GM12878 (cell line): ENCODE measurements around the gene ARHGAP21. TPM values are rescaled to one million over a fixed set of nuclear protein-coding genes. Genes with fewer than 3 reads are reported as not detected.

Experiments
- ATAC-seq: fragments of 200-7000 bp; cut with Tn5 transposase; 3 replicates; pipeline ENCODE4 v1.9.1; 2020; ENCODE audit warnings: mild to moderate bottlenecking, moderate library complexity
- BruUV-seq: library from RNA; stranded (reverse); fragments of 400-500 nt; replicated peaks from 2 replicates; lab custom pipeline; 2021; lab: Mats Ljungman, UMichigan
- CTCF ChIA-PET: fragments of 300-600 bp; sonication (Branson Sonifier 250); formaldehyde crosslinking; extraction: SDS; loops from one replicate; lab custom pipeline; 2021; ENCODE audit warnings: inconsistent platforms; lab: Yijun Ruan, JAX
- POLR2A ChIA-PET: fragments of 350-600 bp; formaldehyde crosslinking; extraction: SDS; loops from one replicate; lab custom pipeline; 2021; ENCODE audit warnings: inconsistent platforms; lab: Charles Lee
- RAD21 ChIA-PET: fragments of 300-600 bp; sonication (Branson Sonifier 250); formaldehyde crosslinking; loops from one replicate; lab custom pipeline; 2023; ENCODE audit warnings: antibody characterized with exemption; ENCODE audit not compliant: unreplicated experiment; lab: Charles Lee
- SMC1A ChIA-PET: fragments of 300-600 bp; sonication (Branson Sonifier 250); formaldehyde crosslinking; loops from one replicate; lab custom pipeline; 2023; ENCODE audit not compliant: unreplicated experiment, uncharacterized antibody; lab: Charles Lee
- DNase-seq: peaks from one replicate; pipeline ENCODE4 v3.0.0-alpha.2; 2011; ENCODE audit warnings: low read depth, low spot score
- FAIRE-seq: peaks from 3 replicates; lab custom pipeline; 2011; peaks lifted over from hg19 to GRCh38; lab: Jason Lieb, UNC
- H2AFZ ChIP-seq: 2 replicates; pipeline ENCODE4 v1.6.0; 2011; ENCODE audit warnings: low read depth, low read length, control low read depth; ENCODE audit not compliant: control insufficient read depth
- H3K27ac ChIP-seq: 2 replicates; pipeline ENCODE4 v1.5.1; 2011; ENCODE audit warnings: control low read depth; ENCODE audit not compliant: control insufficient read depth, insufficient read depth
- H3K27me3 ChIP-seq, 2 experiments: replicated peaks in 1 of 2; 2 replicates each; pipeline versions ENCODE4 v1.6.0 to v1.6.1; 2011; ENCODE audit warnings: low read length in 1 of 2; ENCODE audit not compliant: control insufficient read depth in 2 of 2, insufficient read depth in 2 of 2
- H3K36me3 ChIP-seq, 2 experiments: 2 replicates each; pipeline ENCODE4 v1.5.1; 2011; ENCODE audit warnings: low read length in 1 of 2; ENCODE audit not compliant: control insufficient read depth in 2 of 2, insufficient read depth in 2 of 2
- H3K4me1 ChIP-seq: 2 replicates; pipeline ENCODE4 v1.6.1; 2011; ENCODE audit warnings: mild to moderate bottlenecking, low read length, moderate library complexity, mixed read lengths; ENCODE audit not compliant: control insufficient read depth, insufficient read depth
- H3K4me2 ChIP-seq: 2 replicates; pipeline ENCODE4 v1.6.0; 2011; ENCODE audit warnings: control low read depth; ENCODE audit not compliant: control insufficient read depth, insufficient read depth
- H3K4me3 ChIP-seq: fragments of 200-600 bp; sonication (generic); 2 replicates; pipeline ENCODE4 v1.5.1; 2016
- H3K79me2 ChIP-seq: 2 replicates; pipeline ENCODE4 v1.6.0; 2011; ENCODE audit warnings: low read length; ENCODE audit not compliant: control insufficient read depth, insufficient read depth
- H3K9ac ChIP-seq: 2 replicates; pipeline ENCODE4 v1.8.0; 2011; ENCODE audit warnings: low read length, control low read depth, mixed read lengths; ENCODE audit not compliant: control insufficient read depth, insufficient read depth
- H3K9me3 ChIP-seq: replicated peaks from 3 replicates; pipeline ENCODE4 v1.5.1; 2011; ENCODE audit warnings: mild to moderate bottlenecking, low read length; ENCODE audit not compliant: control insufficient read depth, insufficient read depth
- H4K20me1 ChIP-seq: 2 replicates; pipeline ENCODE4 v1.6.0; 2011; ENCODE audit not compliant: control insufficient read depth, insufficient read depth
- FOXK2 ChIP-seq: fragments of 450-650 bp; IDR thresholded peaks from 2 replicates; pipeline ENCODE4 v1.6.1; 2017; ENCODE audit warnings: mild to moderate bottlenecking, moderate library complexity
- SPI1 ChIP-seq: IDR thresholded peaks from 2 replicates; pipeline ENCODE4 v1.6.1; 2011; ENCODE audit warnings: low read depth, mild to moderate bottlenecking, low read length, moderate library complexity, borderline replicate concordance; ENCODE audit not compliant: insufficient read depth
- SRF ChIP-seq, 2 experiments: IDR thresholded peaks; 2 replicates each; pipeline ENCODE4 v1.6.1; 2011; ENCODE audit warnings: low read depth in 2 of 2, low read length in 2 of 2, mild to moderate bottlenecking in 1 of 2, moderate library complexity in 1 of 2
- STAT3 ChIP-seq: IDR thresholded peaks from 2 replicates; pipeline ENCODE4 v1.6.1; 2011; ENCODE audit warnings: low read depth, low read length, improper control_type of control experiment
- WGBS: methylation state at CpG from one replicate; pipeline ENCODE4 v1.1.6; 2016; ENCODE audit warnings: low lambda C conversion rate; ENCODE audit not compliant: insufficient replicate concordance, insufficient coverage; ENCODE audit errors: missing lambda C conversion rate; 5-methylcytosine and 5-hydroxymethylcytosine counted together
- in situ Hi-C: fragments of 300-500 bp; cut with MboI; formaldehyde crosslinking; loops from 9 replicates; pipeline ENCODE4 v1.14.3; 2018; ENCODE audit warnings: mixed read lengths
- intact Hi-C: fragments of 100-400 bp; cut with micrococcal nuclease; formaldehyde crosslinking; loops from one replicate; pipeline ENCODE4 v1.14.2; 2022; ENCODE audit not compliant: unreplicated experiment
- polyA plus RNA-seq, 11 experiments: library from polyadenylated mRNA; depleted of rRNA in 4 of 11; unstranded in 6 of 11; stranded (reverse) in 5 of 11; fragments of >200 nt; fragmentation: Nextera tagmentation in 4 of 11; fragmentation: Illumina TruSeq in 1 of 11; extraction: Ambion mirVana in 4 of 11; extraction: Trizol in 1 of 11; gene quantifications; 1 replicate in 1 of 11; 2 replicates in 10 of 11; pipeline versions ENCODE4 v1.2.1 to v1.2.3, GENCODE V29; 2011 to 2016; ENCODE audit warnings: inconsistent platforms in 2 of 11, missing spikeins in 2 of 11, low read depth in 1 of 11
- total RNA-seq, 4 experiments: library from RNA; depleted of rRNA in 3 of 4; stranded (reverse); fragments of >200 nt in 3 of 4; fragmentation: Illumina TruSeq in 1 of 4; extraction: Trizol in 1 of 4; gene quantifications; 2 replicates each; pipeline versions ENCODE4 v1.2.1 to v1.2.3, GENCODE V29; 2013 to 2021
- TF ChIP-seq, protein P1 (sequence below): fragments of 450-650 bp; formaldehyde crosslinking; IDR thresholded peaks from 2 replicates; pipeline ENCODE4 v1.4.0; 2022; ENCODE audit warnings: mild to moderate bottlenecking, moderate library complexity
- TF ChIP-seq, protein P2 (sequence below): fragments of 450-650 bp; IDR thresholded peaks from 2 replicates; pipeline ENCODE4 v1.6.1; 2017; ENCODE audit warnings: borderline replicate concordance
- TF ChIP-seq, protein P3 (sequence below): fragments of 450-650 bp; IDR thresholded peaks from 2 replicates; pipeline ENCODE4 v1.6.1; 2017; ENCODE audit warnings: mild to moderate bottlenecking, low read depth, inconsistent platforms; ENCODE audit not compliant: poor library complexity, severe bottlenecking
- TF ChIP-seq, protein P4 (sequence below): fragments of 450-650 bp; IDR thresholded peaks from 2 replicates; pipeline ENCODE4 v1.6.1; 2017; ENCODE audit warnings: mild to moderate bottlenecking, moderate library complexity
- TF ChIP-seq, protein P5 (sequence below): IDR thresholded peaks from 2 replicates; pipeline ENCODE4 v1.6.1; 2011; ENCODE audit warnings: borderline replicate concordance, low read depth, mild to moderate bottlenecking, moderate library complexity, mixed read lengths, low read length; ENCODE audit not compliant: insufficient read depth; ENCODE audit errors: extremely low read length
- TF ChIP-seq, protein P6 (sequence below): IDR thresholded peaks from 2 replicates; pipeline ENCODE4 v1.6.1; 2011; ENCODE audit warnings: low read depth, mild to moderate bottlenecking, low read length, moderate library complexity, borderline replicate concordance; ENCODE audit errors: extremely low read depth

The ARHGAP21 gene
- total and polyA plus RNA-seq, 10 of the 15 experiments (the other 5 are each of a cell fraction or from before 2014, with no cell fraction given) = 11.7 to 103 (median 37.6) TPM

DNA sequence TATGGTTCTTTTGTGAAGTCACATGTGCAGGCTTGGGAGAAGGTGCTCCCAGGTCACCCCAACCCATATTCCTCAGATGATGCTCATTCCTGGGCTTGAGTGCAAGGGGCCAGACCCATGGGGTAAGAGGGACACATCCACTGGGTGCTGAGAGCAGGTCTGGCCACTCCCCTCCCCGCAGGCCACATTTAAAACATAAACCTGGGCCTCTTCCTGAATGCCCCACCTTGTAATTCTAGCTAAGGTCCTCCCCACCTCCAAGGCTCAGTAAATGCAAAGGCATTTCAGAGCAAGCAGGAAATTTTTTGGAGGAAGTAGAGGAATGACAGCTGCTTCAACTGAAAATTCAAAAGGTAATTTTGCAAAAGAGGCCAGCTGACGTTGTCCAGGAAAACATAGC is 172.5 kb downstream of the ARHGAP21 start:
- ChIA-PET POLR2A (interaction anchor here (0.6 kb wide), 1 partner anchor 1005 kb away, joined by 3 read pairs; no protein-coding TSS in a partner anchor), SMC1A (interaction anchor here (1.0 kb wide), 1 partner anchor 18 kb away, joined by 3 read pairs; no protein-coding TSS in a partner anchor), RAD21 (no interaction called here), CTCF (no interaction called here)
- intact Hi-C loops = no loop called here
- Histone ChIP-seq H3K27ac (no peak overlapping the region), H3K4me1 (no peaks in the 10 kb centered on the region), H3K9ac (no peak overlapping the region), H3K4me2 (no peak overlapping the region), H2AFZ (no peak overlapping the region), H3K9me3 (no peaks in the 10 kb centered on the region), H3K27me3 (no peaks in the 10 kb centered on the region), H3K4me3 (no peak overlapping the region), H4K20me1 (no peaks in the 10 kb centered on the region), H3K36me3 (no peaks in the 10 kb centered on the region), H3K79me2 (no peaks in the 10 kb centered on the region)
- whole genome bisulfite sequencing = 33% methylated on average over 2 of the region's 2 CpGs
- BruUV-seq = no TSS peak
- DNase-seq = no peak
- ATAC-seq = no peak
- in situ Hi-C loops = loop anchor here (10.0 kb wide), 1 partner anchor 556 kb away; no protein-coding TSS in a partner anchor
- FAIRE-seq = no peak
- TF ChIP-seq, protein P1, sequence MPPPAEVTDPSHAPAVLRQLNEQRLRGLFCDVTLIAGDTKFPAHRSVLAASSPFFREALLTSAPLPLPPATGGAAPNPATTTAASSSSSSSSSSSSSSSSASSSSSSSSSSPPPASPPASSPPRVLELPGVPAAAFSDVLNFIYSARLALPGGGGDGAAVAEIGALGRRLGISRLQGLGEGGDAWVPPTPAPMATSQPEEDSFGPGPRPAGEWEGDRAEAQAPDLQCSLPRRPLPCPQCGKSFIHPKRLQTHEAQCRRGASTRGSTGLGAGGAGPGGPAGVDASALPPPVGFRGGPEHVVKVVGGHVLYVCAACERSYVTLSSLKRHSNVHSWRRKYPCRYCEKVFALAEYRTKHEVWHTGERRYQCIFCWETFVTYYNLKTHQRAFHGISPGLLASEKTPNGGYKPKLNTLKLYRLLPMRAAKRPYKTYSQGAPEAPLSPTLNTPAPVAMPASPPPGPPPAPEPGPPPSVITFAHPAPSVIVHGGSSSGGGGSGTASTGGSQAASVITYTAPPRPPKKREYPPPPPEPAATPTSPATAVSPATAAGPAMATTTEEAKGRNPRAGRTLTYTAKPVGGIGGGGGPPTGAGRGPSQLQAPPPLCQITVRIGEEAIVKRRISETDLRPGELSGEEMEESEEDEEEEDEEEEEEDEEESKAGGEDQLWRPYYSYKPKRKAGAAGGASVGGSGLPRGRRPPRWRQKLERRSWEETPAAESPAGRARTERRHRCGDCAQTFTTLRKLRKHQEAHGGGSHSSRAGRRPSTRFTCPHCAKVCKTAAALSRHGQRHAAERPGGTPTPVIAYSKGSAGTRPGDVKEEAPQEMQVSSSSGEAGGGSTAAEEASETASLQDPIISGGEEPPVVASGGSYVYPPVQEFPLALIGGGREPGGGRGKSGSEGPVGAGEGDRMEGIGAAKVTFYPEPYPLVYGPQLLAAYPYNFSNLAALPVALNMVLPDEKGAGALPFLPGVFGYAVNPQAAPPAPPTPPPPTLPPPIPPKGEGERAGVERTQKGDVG (CRISPR knock-in tag) = no peak
- no peak for TF ChIP-seq STAT3
- TF ChIP-seq, protein P2, sequence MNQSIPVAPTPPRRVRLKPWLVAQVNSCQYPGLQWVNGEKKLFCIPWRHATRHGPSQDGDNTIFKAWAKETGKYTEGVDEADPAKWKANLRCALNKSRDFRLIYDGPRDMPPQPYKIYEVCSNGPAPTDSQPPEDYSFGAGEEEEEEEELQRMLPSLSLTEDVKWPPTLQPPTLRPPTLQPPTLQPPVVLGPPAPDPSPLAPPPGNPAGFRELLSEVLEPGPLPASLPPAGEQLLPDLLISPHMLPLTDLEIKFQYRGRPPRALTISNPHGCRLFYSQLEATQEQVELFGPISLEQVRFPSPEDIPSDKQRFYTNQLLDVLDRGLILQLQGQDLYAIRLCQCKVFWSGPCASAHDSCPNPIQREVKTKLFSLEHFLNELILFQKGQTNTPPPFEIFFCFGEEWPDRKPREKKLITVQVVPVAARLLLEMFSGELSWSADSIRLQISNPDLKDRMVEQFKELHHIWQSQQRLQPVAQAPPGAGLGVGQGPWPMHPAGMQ = no peak
- TF ChIP-seq, protein P3, sequence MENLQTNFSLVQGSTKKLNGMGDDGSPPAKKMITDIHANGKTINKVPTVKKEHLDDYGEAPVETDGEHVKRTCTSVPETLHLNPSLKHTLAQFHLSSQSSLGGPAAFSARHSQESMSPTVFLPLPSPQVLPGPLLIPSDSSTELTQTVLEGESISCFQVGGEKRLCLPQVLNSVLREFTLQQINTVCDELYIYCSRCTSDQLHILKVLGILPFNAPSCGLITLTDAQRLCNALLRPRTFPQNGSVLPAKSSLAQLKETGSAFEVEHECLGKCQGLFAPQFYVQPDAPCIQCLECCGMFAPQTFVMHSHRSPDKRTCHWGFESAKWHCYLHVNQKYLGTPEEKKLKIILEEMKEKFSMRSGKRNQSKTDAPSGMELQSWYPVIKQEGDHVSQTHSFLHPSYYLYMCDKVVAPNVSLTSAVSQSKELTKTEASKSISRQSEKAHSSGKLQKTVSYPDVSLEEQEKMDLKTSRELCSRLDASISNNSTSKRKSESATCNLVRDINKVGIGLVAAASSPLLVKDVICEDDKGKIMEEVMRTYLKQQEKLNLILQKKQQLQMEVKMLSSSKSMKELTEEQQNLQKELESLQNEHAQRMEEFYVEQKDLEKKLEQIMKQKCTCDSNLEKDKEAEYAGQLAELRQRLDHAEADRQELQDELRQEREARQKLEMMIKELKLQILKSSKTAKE = no peak
- no peak for TF ChIP-seq SPI1
- TF ChIP-seq, protein P4, sequence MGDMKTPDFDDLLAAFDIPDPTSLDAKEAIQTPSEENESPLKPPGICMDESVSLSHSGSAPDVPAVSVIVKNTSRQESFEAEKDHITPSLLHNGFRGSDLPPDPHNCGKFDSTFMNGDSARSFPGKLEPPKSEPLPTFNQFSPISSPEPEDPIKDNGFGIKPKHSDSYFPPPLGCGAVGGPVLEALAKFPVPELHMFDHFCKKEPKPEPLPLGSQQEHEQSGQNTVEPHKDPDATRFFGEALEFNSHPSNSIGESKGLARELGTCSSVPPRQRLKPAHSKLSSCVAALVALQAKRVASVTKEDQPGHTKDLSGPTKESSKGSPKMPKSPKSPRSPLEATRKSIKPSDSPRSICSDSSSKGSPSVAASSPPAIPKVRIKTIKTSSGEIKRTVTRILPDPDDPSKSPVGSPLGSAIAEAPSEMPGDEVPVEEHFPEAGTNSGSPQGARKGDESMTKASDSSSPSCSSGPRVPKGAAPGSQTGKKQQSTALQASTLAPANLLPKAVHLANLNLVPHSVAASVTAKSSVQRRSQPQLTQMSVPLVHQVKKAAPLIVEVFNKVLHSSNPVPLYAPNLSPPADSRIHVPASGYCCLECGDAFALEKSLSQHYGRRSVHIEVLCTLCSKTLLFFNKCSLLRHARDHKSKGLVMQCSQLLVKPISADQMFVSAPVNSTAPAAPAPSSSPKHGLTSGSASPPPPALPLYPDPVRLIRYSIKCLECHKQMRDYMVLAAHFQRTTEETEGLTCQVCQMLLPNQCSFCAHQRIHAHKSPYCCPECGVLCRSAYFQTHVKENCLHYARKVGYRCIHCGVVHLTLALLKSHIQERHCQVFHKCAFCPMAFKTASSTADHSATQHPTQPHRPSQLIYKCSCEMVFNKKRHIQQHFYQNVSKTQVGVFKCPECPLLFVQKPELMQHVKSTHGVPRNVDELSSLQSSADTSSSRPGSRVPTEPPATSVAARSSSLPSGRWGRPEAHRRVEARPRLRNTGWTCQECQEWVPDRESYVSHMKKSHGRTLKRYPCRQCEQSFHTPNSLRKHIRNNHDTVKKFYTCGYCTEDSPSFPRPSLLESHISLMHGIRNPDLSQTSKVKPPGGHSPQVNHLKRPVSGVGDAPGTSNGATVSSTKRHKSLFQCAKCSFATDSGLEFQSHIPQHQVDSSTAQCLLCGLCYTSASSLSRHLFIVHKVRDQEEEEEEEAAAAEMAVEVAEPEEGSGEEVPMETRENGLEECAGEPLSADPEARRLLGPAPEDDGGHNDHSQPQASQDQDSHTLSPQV = no peak
- TF ChIP-seq, protein P5, sequence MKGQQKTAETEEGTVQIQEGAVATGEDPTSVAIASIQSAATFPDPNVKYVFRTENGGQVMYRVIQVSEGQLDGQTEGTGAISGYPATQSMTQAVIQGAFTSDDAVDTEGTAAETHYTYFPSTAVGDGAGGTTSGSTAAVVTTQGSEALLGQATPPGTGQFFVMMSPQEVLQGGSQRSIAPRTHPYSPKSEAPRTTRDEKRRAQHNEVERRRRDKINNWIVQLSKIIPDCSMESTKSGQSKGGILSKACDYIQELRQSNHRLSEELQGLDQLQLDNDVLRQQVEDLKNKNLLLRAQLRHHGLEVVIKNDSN = no peak
- TF ChIP-seq, protein P6, sequence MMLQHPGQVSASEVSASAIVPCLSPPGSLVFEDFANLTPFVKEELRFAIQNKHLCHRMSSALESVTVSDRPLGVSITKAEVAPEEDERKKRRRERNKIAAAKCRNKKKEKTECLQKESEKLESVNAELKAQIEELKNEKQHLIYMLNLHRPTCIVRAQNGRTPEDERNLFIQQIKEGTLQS = no peak
- TF ChIP-seq FOXK2 = no peak
- no peak for TF ChIP-seq SRF (IDR thresholded peaks at IDR 0.05; ENCODE audit: low read depth in 2 of 2, low read length in 2 of 2)
